ENCODE results near the gene PRM3.

PRM3 gene

DNA sequence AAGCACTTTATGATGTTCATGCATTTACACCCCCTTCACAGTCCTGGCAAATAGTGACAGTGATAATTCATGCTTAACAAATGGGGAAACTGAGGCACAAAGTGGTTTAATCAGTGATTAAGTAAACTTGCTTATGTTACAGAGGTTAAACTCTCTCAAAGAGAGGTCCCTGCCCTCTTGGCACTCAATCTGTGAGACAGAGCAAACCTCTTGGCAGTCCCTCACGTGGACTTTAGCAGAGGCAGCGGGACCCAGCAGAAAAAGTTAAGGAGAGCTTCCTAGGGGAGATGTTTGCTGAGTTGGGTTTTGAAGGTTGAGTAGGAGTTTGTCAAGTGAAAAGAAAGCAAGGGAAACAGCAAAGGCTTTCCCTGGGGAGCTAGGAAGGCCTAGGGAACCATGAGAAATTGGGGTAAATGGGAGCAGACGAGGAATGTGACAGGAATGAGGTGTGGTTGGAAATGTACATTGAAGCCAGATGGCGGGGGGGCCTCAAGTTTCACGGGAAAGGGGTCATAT is 28.1 kb downstream of the PRM3 start:
- no peak for DNase-seq (ENCODE audit: low spot score)

DNA sequence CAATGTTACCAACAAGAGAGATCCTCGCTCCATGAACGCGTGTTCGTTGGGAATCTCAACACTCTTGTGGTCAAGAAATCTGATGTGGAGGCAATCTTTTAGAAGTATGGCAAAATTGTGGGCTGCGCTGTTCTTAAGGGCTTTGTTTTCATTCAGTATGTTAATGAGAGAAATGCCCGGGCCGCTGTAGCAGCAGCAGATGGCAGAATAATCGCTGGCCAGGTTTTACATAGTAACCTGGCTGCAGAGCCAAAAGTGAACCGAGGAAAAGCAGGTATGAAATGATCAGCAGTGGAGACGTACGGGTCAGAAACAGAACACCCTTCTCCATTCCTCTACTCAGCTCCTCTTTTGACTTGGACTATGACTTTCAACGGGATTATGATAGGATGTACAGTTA is 30.8 kb downstream of the PRM3 start:
- DNase-seq (ENCODE audit: low spot score) = no peak

DNA sequence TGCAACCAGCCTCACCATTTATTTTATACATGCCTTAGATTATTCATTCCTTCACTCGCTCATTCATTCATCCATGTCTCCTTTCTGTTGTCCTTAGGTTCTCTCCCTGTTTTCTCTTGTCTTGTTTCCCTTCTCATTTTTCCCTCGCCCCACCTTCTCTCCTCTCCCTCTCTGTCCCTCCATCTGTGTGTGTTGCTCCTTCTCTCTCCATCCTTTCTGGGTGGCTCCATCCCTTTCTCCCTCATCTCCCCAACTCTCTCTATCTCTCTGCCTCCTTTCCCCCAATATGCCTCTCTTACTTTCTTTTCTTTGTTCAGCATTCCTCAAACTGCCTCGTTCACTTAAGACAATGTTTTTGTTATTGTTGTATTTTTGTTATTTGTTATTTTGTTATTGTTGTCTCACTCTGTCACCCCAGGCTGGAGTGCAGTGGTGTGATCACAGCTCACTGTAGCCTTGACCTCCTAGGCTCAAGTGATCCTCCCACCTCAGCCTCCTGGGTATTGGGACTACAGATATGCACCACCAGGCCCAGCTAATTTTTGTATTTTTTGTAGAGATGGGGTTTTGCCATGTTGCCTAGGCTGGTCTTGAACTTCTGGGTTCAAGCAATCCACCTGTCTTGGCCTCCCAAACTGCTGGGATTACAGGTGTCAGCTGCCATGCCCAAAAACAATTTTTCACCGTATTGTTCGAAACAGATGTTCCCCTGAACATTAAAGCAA is 31.8 kb downstream of the PRM3 start:
- no peak for DNase-seq (ENCODE audit: low spot score)

DNA sequence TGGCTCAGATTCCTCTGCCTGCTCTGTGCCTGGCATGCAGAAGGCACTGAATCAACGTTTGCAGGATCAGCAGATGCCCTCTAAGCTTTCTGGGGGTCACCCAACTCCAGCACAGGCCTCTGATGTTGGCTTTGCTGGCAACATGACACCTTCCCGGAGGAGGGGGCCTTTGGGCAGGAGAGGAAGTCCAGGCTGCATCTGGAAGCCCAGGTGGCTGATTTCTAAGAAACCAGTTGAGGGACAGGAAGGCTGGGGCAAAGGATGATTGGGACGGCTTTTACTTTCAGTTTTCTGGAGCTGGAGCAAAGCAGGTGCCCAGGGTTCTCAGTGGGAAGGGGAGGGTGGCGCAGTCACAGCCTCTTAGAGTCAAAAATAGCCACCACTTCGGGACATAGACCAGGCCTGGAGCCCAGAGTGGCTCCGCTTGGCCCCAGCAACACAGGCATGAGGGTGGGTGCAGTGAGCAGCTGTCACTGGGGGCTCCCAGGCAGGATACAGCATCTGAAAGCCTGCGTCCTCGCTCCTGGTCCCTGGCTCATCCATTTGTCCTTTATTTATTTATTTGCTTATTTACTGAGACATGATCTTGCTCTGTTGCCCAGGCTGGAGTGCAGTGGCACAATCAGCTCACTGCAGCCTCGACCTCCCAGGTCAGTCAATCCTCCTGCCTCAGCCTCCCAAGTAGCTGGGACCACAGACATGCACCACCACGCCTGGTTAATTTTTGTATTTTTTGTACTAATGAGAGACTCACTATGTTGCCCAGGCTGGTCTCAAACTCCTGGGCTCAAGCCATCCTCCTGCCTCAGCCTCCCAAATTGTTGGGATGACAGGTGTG is 32.6 kb downstream of the PRM3 start:
- DNase-seq (ENCODE audit: low spot score) = no peak

DNA sequence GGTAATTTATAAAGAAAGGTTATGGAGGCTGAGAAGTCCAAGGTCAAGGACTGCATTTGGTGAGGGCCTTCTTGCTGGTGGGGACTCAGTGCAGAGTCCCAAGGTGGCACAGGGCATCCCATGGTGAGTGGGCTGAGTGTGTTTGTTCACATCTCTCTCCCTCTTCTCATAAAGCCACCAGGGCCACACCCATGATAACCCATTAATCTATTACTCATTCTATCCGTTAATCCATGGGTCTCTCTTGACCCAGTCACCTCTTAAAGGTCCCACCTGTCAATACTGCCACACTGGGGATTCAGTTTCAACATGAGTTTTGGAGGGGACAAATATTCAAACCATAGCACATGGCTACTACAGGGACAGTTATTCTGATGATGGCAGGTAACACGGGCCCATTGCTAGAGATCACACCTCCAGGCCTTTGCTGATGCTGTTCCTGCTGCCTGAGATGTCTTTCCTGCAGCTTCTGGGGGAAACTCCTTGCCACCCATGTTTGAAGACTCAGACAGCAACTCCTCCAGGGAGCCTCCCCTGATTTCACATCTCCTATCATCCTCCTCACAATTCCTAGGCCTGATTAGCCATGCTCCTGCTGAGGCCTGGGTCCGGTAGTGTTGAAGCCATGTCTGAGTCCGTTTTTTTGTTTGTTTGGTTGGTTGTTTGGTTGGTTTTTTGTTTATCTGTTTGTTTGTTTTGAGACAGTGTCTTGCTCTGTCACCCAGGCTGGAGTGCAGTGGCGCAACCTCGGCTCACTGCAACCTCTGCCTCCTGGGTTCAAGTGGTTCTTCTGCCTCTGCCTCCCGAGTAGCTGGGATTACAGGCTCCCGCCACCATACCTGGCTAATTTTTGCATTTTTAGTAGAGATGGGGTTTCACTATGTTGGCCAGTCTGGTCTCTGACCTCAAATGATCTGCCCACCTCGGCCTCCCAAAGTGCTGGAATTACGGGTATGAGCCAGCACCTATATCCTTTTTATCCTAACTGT is 33.5 kb downstream of the PRM3 start:
- no peak for DNase-seq (ENCODE audit: low spot score)

DNA sequence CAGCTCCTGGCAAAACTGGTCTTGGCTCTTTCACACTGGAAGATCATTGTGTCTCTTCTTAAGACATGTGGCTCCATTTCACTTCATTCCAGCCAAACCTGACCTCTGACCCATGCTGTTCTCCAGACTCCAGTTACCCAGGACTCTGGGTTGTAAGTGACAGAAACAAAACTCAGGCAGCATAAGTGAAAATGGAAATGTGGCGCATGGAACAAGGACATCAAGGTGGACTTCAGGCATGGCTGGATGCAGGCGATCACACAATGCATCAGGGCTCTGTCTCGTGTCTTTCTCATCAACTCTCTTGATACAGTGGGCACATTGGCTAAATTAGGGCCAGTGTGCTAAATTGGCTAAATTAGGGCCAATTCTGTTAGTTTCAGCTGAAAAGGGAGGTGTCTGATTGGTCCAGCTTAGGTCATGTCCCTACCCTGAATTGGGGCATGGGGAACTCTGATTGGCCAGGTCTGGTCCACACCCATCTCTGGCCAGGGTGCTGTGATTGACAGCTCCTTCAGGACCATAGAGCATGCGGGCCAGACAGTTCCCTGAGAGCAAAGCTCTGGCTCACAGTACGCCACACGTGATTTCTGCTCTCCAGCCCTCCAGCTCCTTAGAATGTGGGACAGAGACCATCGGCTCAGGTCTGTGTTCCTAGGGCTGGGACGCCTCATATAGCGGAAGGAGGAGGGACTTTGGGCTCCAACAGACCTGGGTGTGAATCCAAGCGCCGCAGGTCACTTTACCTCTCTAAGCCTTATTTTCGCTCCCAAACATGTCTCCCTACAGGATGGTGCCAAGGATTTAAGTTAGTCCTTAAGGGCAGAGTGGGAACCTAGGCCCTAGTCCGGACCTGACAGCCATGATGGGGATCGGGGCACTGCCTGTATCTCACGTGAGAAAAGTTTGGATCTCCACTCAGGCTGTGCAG is 34.9 kb downstream of the PRM3 start:
- DNase-seq (ENCODE audit: low spot score) = no peak

DNA sequence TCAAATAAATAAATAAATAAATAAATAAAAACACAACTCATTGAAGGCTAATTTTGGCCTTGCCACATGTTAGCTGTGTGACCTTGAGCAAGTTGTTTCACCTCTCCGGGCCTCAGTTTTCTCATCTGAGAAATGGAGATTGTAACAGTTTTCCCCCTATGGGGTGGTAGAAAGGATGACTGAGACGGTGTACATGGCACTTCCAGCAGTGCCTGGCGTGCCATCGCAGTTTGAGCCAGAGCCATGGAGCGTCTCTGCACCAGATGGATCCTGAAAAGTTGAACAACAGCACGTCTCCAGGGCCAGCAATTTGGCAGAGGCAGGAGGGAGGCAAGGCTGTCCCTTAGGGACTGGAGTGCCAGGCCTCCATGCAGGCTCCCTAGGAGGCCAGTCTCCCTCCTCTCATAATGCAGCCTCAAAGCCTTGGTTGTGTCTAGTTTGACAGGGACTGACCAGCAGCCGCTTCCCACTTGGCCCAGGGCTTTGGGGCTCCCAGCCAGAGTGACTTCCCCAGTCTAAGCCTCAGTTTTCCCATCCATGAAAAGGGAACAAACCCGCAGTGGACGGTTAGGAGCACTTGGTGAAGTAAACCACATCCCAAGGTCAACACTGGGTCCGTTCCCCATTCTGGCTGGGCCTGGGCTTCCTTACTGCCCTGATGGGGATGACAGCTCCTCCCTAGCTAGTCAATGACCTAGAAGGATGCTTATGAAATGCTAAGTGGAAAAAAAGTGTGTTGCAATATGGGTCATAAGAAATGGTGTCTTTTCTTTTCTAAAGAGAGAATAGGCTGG is 36.8 kb downstream of the PRM3 start:
- DNase-seq (ENCODE audit: low spot score) = no peak

DNA sequence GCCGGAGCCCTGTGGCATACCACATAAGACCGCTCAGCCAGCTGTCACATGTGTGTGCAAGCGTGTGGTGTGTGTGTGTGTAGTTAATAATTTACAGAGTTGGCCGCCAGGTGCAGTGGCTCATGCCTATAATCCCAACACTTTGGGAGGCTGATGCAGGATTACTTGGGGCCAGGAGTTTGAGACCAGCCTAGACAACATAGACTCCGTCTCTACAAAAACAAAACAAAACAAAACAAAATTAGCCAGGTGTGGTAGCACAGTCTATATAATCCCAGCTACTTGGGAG is 37.8 kb downstream of the PRM3 start:
- no peak for DNase-seq (ENCODE audit: low spot score)

DNA sequence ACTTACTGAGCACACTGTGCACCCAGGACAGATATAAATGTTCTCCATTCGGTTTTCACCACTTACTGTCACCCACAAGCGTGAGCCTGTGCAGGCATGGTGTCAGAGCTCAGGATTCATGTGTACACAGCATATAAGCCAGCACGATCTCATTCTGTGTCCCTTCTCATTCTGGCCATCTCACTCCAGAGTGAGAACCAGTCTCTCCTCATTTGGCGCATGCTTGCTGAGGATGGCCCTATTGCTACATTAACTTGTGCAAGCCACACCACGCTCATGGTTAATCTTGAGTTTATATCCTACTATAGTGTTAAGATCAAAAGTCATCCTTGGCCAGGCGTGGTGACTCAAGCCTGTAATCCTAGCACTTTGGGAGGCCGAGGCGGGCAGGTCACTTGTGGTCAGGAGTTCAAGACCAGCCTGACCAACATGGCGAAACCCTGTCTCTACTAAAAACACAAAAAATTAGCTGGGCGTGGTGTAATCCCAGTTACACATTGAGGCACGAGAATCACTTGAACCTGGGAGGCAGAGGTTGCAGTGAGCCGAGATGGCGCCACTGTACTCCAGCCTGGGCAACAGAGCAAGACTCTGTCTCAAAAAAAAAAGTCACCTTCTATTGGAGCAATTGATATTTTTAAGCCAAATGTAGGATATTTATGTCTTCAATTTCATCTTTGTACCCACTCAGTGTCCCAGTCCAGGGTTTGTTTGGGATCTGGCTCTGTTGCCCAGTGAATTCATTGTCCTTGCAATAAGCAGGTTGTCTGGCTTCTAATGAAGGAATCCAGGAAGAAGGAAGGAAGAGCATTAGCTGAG is 38.3 kb downstream of the PRM3 start:
- no peak for DNase-seq (ENCODE audit: low spot score)

DNA sequence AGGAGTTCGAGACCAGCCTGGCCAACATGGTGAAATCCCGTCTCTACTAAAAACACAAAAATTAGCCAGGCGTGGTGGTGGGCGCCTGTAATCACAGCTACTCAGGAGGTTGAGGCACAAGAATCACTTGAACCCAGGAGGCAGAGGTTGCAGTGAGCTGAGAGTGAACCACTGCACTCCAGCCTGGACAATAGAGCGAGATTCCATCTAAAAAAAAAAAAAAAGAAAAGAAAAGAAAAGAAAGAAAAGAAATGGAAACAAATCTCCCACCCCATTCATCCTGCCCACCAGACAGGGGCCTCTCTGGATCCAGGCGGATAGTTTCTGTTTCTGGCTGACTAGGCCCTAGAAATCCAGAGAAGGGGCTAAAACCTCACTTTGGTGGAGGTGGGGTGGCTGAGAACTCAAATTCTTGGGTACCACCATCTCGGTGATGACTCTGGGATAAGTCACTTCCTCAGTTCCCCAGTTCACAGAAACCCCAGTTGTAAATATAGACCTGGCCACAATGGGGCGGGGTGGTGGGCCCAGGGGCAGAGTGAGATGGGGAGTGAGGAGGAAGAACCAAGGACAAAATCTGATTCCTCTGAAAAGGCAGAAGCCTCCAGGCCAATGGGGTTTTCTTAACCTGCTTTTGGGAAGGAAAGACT is 39.6 kb downstream of the PRM3 start:
- DNase-seq (ENCODE audit: low spot score) = no peak

DNA sequence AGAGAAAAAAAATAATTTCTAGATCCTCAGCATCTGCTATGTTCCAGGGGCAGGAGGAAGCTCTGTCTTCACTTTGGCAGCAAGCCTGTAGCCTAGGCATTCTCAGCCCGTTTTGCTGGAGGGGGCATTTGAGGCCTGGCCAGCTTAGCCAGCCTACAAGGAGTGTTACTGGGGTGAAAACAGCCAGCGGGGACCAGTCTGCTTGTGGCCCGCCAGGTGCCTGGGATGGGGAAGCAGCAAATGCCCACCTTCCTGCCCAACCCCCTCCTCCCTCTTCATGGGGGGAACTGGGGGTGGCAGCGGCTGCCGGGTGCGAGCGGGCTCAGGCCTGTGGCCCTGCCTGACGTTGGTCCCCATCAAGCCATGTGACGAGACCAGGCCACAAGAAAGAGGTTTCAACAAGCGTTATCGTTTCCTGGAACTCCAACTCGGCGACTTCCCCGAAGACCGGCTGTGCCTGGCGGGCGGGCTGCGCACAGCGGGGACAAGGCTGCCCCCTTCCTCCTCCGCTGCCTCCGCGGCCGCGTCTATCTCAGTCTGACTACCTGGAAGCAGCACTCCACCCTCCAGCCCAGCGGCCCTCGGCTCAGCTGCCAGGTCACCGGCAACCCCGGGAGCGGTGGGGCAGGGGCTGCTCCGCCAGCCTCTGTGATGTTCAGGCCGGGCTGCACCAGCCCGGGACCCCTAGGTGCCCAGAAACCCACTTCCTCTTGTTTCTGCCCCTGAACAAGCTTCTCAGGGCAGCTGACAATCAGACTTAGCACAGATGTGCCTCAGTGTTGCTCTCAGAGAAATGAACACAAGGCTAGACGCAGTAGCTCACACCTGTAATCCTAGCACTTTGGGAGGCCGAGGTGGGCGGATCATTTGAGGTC is 40.3 kb downstream of the PRM3 start:
- no peak for DNase-seq (ENCODE audit: low spot score)

DNA sequence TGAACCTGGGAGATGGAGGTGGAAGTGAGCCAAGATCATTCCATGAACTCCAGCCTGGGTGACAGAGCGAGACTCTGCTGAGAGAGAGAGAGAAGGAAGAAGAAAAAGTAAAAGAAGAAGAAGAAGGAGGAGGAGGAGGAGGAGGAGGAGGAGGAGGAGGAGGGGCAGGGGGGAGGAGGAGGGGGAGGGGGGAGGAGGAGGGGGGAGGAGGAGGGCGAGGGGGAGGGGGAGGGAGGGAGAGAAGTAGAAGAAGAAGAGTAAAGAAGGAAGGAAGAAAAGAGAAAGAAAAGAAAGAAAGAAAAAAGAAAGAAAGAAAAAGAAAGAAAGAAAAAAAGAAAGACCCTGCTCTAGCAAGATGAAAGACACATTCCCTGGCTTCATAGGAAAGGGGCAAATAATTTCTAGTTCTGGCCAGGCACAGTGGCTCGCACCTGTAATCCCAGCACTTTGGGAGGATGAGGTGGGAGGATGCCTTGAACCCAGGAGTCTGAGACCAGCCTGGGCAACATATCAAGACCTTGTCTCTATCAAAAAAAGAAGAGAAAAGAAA is 41.1 kb downstream of the PRM3 start:
- no peak for DNase-seq (ENCODE audit: low spot score)

DNA sequence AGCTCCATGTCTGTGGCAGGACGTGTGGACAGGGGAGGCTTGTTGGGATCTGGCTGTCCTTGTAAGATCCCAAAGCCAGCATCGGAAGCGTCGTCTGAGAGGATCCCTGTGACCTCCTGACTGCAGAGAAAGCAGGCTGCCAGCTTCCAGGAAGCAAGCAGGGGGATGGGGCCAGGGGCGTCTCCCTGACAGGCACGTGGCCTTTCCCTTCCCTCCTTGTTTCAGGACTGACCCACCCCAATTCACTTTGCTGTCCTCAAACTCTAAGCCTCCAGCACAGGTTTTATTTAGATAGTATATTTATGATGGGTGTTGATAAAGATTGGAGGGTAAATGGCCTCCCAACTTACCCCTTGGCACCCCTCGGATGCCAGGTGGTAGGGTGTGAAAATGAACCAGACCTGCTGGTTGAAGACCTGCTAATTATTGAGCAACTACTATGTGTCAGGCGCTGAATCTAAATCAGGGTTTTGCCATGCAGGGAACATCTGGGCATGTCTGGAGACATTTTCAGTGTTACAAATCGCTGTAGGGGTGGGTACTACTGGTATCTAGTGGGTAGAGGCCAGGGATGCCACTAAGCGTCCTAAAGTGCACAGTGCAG is 42.0 kb downstream of the PRM3 start:
- no peak for DNase-seq (ENCODE audit: low spot score)

DNA sequence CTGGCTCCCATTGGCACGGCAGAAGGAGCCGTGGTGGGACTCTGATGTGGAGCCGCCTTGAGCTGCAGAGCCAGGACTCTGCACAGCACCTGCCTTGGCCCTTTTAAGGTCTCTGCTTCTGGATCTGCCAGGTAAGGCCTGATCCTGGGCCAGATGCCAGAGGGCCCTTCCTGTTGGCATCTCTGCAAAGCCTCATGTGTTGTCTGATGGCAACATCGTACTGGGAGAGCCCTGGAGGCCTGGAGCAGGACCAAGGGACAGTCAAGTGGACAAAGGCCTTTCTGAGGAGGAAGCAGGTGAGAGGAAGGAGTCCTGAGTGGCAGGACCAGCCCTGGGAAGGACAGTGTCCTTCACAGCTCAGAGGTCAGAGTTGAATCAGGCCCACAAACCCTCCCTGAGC is 43.5 kb downstream of the PRM3 start:
- no peak for DNase-seq (ENCODE audit: low spot score)

DNA sequence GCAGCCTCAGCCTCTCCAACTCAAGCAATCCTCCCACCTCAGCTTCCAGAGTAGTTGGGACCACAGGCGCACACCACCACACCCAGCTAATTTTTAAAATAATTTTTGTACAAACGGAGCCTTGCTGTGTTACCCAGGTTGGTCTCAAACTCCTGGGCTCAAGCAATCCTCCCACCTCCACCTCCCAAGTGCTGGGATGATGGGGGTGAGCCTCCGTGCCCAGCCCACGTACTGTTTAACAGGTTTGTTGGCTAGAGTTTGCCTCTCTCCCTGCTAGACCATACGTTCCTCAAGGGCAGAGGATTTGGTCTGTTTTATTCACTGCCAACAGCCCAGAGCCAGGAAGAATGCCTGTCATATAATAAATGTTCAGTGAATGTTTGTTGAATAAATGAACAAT is 44.0 kb downstream of the PRM3 start:
- DNase-seq (ENCODE audit: low spot score) = no peak

DNA sequence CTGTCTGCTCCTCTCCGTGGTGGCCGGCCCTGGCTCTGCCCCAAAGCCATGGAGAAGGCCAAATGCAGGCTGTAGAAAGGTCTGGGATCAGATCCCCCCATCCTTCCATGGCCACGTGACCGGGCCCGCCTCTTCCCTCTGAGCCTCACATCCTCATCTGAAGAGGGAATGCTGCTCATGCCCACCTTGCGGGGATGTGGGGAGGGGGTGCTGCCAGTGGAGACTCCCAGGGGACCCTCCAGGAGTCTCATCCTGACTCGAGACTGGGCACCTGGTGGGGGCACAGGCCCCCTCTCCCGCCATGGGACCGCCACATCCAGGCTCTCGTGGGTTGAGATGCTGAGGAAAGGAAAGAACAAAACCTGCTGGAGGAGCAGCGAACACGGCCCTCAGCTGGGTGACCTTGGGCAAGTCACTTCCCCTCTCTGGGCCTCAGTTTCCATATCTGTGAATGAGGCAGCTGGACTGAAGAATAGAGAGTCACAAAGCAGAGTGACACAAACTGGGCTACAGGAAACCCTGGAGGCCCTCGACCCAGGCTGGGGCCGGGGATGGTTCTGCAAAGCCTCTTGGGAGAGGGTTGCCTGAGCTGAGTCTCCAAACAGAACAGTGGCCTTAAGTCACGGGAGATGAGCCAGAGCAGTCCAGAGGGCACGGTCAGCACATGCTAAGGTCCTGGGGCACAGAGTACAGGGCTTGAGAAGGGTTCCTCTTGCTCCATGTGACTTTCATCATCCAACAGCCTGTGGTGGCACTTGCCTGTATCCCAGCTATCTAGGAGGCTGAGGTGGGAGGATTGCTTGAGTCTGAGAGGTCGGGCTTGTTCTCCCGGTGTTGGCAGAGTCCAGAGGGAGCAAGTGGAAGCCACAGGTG is 47.5 kb downstream of the PRM3 start:
- DNase-seq (ENCODE audit: low spot score) = no peak
